T-cell (primary cell): Measurements from ENCODE around the gene AEBP2. TPM values are rescaled to one million over a fixed set of nuclear protein-coding genes. Genes with fewer than 3 reads are reported as not detected.

Experiments used
- ATAC-seq, 4 experiments: fragments of 200-7000 bp in 3 of 4; fragments of 150-1000 bp in 1 of 4; cut with Tn5 transposase; replicated peaks in 1 of 4; 1 replicate in 3 of 4; 2 replicates in 1 of 4; pipeline ENCODE4 v1.10.0; 2021; ENCODE audit warnings: moderate library complexity in 3 of 4, mild to moderate bottlenecking in 2 of 4, moderate number of reproducible peaks in 1 of 4
- CTCF ChIA-PET, 2 donors: fragments of 300-600 bp; sonication (Branson Sonifier 250); formaldehyde crosslinking; loops; one replicate each; lab custom pipeline; 2022; ENCODE audit warnings: antibody characterized with exemption in 2 of 2; lab: Charles Lee
- POLR2A ChIA-PET, 2 donors: fragments of 300-600 bp; sonication (Branson Sonifier 250); formaldehyde crosslinking; loops; one replicate each; lab custom pipeline; 2022; ENCODE audit warnings: antibody characterized with exemption in 2 of 2; lab: Charles Lee
- DNase-seq, 35 experiments: peaks; one replicate each; pipeline versions ENCODE4 v3.0.0 to v3.0.0-alpha.2; 2013 to 2023
- H3K27ac ChIP-seq: one replicate; pipeline ENCODE4 v1.5.1; 2013; ENCODE audit warnings: low read length
- H3K27me3 ChIP-seq, 2 experiments: replicated peaks in 1 of 2; 1 replicate in 1 of 2; 2 replicates in 1 of 2; pipeline versions ENCODE4 v1.6.1 to v1.7.0; 2013; ENCODE audit warnings: low read length in 1 of 2, mixed read lengths in 1 of 2; ENCODE audit not compliant: control insufficient read depth in 2 of 2, insufficient read depth in 2 of 2; ENCODE audit errors: extremely low read depth in 1 of 2
- H3K36me3 ChIP-seq, 2 donors: 1 replicate in 1 of 2; 2 replicates in 1 of 2; pipeline versions ENCODE4 v1.6.1 to v1.7.0; 2013; ENCODE audit warnings: low read length in 1 of 2; ENCODE audit not compliant: control insufficient read depth in 2 of 2, insufficient read depth in 1 of 2; ENCODE audit errors: extremely low read depth in 1 of 2
- H3K4me1 ChIP-seq, 2 experiments: 1 replicate in 1 of 2; 2 replicates in 1 of 2; pipeline versions ENCODE4 v1.6.1 to v1.7.0; 2013; ENCODE audit warnings: low read length in 2 of 2, mixed read lengths in 1 of 2; ENCODE audit not compliant: insufficient read depth in 2 of 2, control insufficient read depth in 1 of 2; ENCODE audit errors: extremely low read depth in 1 of 2
- H3K4me3 ChIP-seq, 2 donors: 1 replicate in 1 of 2; 2 replicates in 1 of 2; pipeline versions ENCODE4 v1.5.1 to v1.7.0; 2013; ENCODE audit warnings: mild to moderate bottlenecking in 2 of 2, low read length in 1 of 2, moderate library complexity in 1 of 2; ENCODE audit not compliant: control insufficient read depth in 1 of 2; ENCODE audit errors: extremely low read depth in 1 of 2
- H3K9me3 ChIP-seq: 2 replicates; pipeline ENCODE4 v1.7.0; 2013
- H3K27ac Mint-ChIP-seq, 2 donors: one replicate each; pipeline ENCODE4 v1.8.0; 2020 to 2021; ENCODE audit warnings: mild to moderate bottlenecking in 2 of 2, mixed read lengths in 2 of 2
- H3K27me3 Mint-ChIP-seq, 2 donors: one replicate each; pipeline ENCODE4 v1.8.0; 2021 to 2022; ENCODE audit warnings: mixed read lengths in 2 of 2
- H3K36me3 Mint-ChIP-seq: one replicate; pipeline ENCODE4 v1.8.0; 2021; ENCODE audit warnings: mixed read lengths
- H3K4me1 Mint-ChIP-seq, 3 donors: one replicate each; pipeline ENCODE4 v1.8.0; 2020 to 2022; ENCODE audit warnings: mixed read lengths in 3 of 3, mild to moderate bottlenecking in 1 of 3
- H3K4me3 Mint-ChIP-seq, 3 donors: one replicate each; pipeline ENCODE4 v1.8.0; 2020 to 2022; ENCODE audit warnings: mild to moderate bottlenecking in 3 of 3, mixed read lengths in 3 of 3, moderate library complexity in 3 of 3
- H3K9me3 Mint-ChIP-seq, 3 donors: one replicate each; pipeline ENCODE4 v1.8.0; 2020 to 2022; ENCODE audit warnings: mixed read lengths in 3 of 3
- WGBS: methylation state at CpG from one replicate; pipeline ENCODE4 v1.1.5; 2013; ENCODE audit warnings: missing lambda C conversion rate; ENCODE audit not compliant: insufficient coverage; 5-methylcytosine and 5-hydroxymethylcytosine counted together
- total RNA-seq, 35 experiments: library from RNA in 6 of 35; stranded (reverse) in 6 of 35; fragments of 120-200 nt in 1 of 35; gene quantifications; one replicate each; pipeline versions ENCODE4 v1.2.1 to v1.2.4 and lab custom pipeline; 2013 to 2026

Gene AEBP2
- total RNA-seq, 5 donors from 2014 or later (not counting 1 experiment from before 2014, with no cell fraction given): 43.4 to 71.5 (median 50.0) TPM

GRCh38 chr12:19482551-19483109 lies 43.3 kb downstream of the AEBP2 start:
- H3K4me3 ChIP-seq: peak overlapping the region in 1 of 2 donors; percentile 32
- CTCF ChIA-PET: no interaction called here

GRCh38 chr12:19483727-19484126 lies 44.4 kb downstream of the AEBP2 start:
- POLR2A ChIA-PET: no interaction called here
- CTCF ChIA-PET: no interaction called here

More at GRCh38 chr12:19482551-19483109, 43.3 kb downstream of the AEBP2 start:
- DNase-seq (peak in 29 of 35 experiments; percentile 1 to 52 (median 18)), ATAC-seq (peak; percentile 69 to 83 (median 73))
- no peaks in the 10 kb centered on the region for H3K9me3 ChIP-seq
- H3K36me3 ChIP-seq: peaks cover 8 to 12% of the 10 kb centered on the region in 2 donors
- H3K4me1 ChIP-seq: peaks cover 26 to 34% of the 10 kb centered on the region in 2 experiments
- Mint-ChIP-seq H3K27ac (peak overlapping the region; percentile 87 to 90), H3K4me1 (peaks cover 66 to 79% (median 70%) of the 10 kb centered on the region in 3 donors), H3K9me3 (peaks cover 4 to 15% (median 12%) of the 10 kb centered on the region in 3 donors), H3K27me3 (no peaks in the 10 kb centered on the region), H3K36me3 (peaks cover 68% of the 10 kb centered on the region), H3K4me3 (peak overlapping the region; percentile 28 to 62 (median 46))
- H3K27me3 ChIP-seq: no peaks in the 10 kb centered on the region
- WGBS: 18% methylated on average over 8 of the region's 9 CpGs
- POLR2A ChIA-PET: interaction anchor here in 1 of 2 donors (0.6 kb wide), 1 partner anchor 22 kb away, joined by 3 read pairs; no protein-coding TSS in a partner anchor
- peak overlapping the region; percentile 65 for H3K27ac ChIP-seq

GRCh38 chr12:19484738-19485137 lies 45.4 kb downstream of the AEBP2 start:
- no peak overlapping the region for H3K4me3 ChIP-seq
- H3K27ac ChIP-seq: peak overlapping the region; percentile 43
- H3K4me1 ChIP-seq: peaks cover 26 to 37% of the 10 kb centered on the region in 2 experiments
- Mint-ChIP-seq H3K27me3 (no peaks in the 10 kb centered on the region), H3K4me3 (peak overlapping the region in 1 of 3 donors; percentile 33), H3K36me3 (peaks cover 53% of the 10 kb centered on the region), H3K9me3 (peaks cover 4 to 6% (median 5%) of the 10 kb centered on the region in 3 donors), H3K27ac (peak overlapping the region; percentile 16 to 69), H3K4me1 (peaks cover 67 to 82% (median 80%) of the 10 kb centered on the region in 3 donors)
- no peaks in the 10 kb centered on the region for H3K9me3 ChIP-seq
- H3K36me3 ChIP-seq: peaks cover 7 to 8% of the 10 kb centered on the region in 2 donors
- peak in 3 of 35 experiments; percentile 4 to 37 (median 6) for DNase-seq
- no peak for ATAC-seq
- CTCF ChIA-PET: no interaction called here
- POLR2A ChIA-PET: no interaction called here
- no peaks in the 10 kb centered on the region for H3K27me3 ChIP-seq
- WGBS: no CpG with 5 or more reads among the region's 3 CpGs

More at GRCh38 chr12:19483727-19484126, 44.4 kb downstream of the AEBP2 start:
- H3K27me3 Mint-ChIP-seq: no peaks in the 10 kb centered on the region
- H3K9me3 ChIP-seq: no peaks in the 10 kb centered on the region
- H3K4me1 ChIP-seq: peaks cover 26 to 35% of the 10 kb centered on the region in 2 experiments
- H3K4me3 Mint-ChIP-seq: peak overlapping the region in 1 of 3 donors; percentile 62
- peak in 1 of 35 experiments; percentile 14 for DNase-seq
- no peaks in the 10 kb centered on the region for H3K27me3 ChIP-seq
- peaks cover 63 to 80% (median 72%) of the 10 kb centered on the region in 3 donors for H3K4me1 Mint-ChIP-seq
- H3K36me3 ChIP-seq: peaks cover 7 to 12% of the 10 kb centered on the region in 2 donors
- peak overlapping the region; percentile 87 to 90 for H3K27ac Mint-ChIP-seq
- H3K4me3 ChIP-seq: no peak overlapping the region
- peaks cover 4 to 14% (median 9%) of the 10 kb centered on the region in 3 donors for H3K9me3 Mint-ChIP-seq
- ATAC-seq: no peak
- H3K36me3 Mint-ChIP-seq: peaks cover 57% of the 10 kb centered on the region
- WGBS: no CpG with 5 or more reads among the region's 4 CpGs
- H3K27ac ChIP-seq: no peak overlapping the region

- Mint-ChIP-seq H3K36me3 (peaks cover 51% of the 10 kb centered on the region), H3K4me1 (peaks cover 67 to 84% (median 83%) of the 10 kb centered on the region in 3 donors), H3K4me3 (peak overlapping the region in 1 of 3 donors; percentile 33), H3K9me3 (peaks cover 4 to 5% (median 4%) of the 10 kb centered on the region in 3 donors), H3K27me3 (no peaks in the 10 kb centered on the region), H3K27ac (peak overlapping the region; percentile 24 to 69)
- POLR2A ChIA-PET: no interaction called here
- Histone ChIP-seq H3K36me3 (peaks cover 7 to 8% of the 10 kb centered on the region in 2 donors), H3K4me3 (no peak overlapping the region), H3K9me3 (no peaks in the 10 kb centered on the region), H3K4me1 (peaks cover 26 to 37% of the 10 kb centered on the region in 2 experiments), H3K27ac (peak overlapping the region; percentile 28), H3K27me3 (no peaks in the 10 kb centered on the region)
- ATAC-seq (no peak), DNase-seq (no peak)
- CTCF ChIA-PET: no interaction called here
- 50% methylated on average over 2 of the region's 6 CpGs for WGBS
Measured at GRCh38 chr12:19485240-19485639, 45.9 kb downstream of the AEBP2 start.

- H3K4me1 Mint-ChIP-seq: peaks cover 47 to 67% (median 64%) of the 10 kb centered on the region in 3 donors
- Histone ChIP-seq H3K36me3 (peaks cover 0 to 16% of the 10 kb centered on the region in 2 donors), H3K9me3 (no peaks in the 10 kb centered on the region), H3K4me3 (no peak overlapping the region), H3K4me1 (peaks cover 9 to 15% of the 10 kb centered on the region in 2 experiments), H3K27ac (no peak overlapping the region), H3K27me3 (no peaks in the 10 kb centered on the region)
- H3K4me3 Mint-ChIP-seq: no peak overlapping the region
- POLR2A ChIA-PET: no interaction called here
- H3K27ac Mint-ChIP-seq: peak overlapping the region in 1 of 2 donors; percentile 22
- no peaks in the 10 kb centered on the region for H3K9me3 Mint-ChIP-seq
- H3K36me3 Mint-ChIP-seq: peaks cover 32% of the 10 kb centered on the region
- CTCF ChIA-PET: no interaction called here
- no peak for DNase-seq
- H3K27me3 Mint-ChIP-seq: no peaks in the 10 kb centered on the region
- no peak for ATAC-seq
- WGBS: no CpG with 5 or more reads among the region's 4 CpGs
Measured at GRCh38 chr12:19489168-19489567, 49.9 kb downstream of the AEBP2 start.

GRCh38 chr12:19490908-19491307 lies 51.6 kb downstream of the AEBP2 start:
- no peak for ATAC-seq
- Histone ChIP-seq H3K4me3 (no peak overlapping the region), H3K27me3 (no peaks in the 10 kb centered on the region), H3K9me3 (no peaks in the 10 kb centered on the region), H3K4me1 (peaks cover 2 to 6% of the 10 kb centered on the region in 2 experiments), H3K27ac (no peak overlapping the region), H3K36me3 (peaks cover 5 to 31% of the 10 kb centered on the region in 2 donors)
- WGBS: no CpG with 5 or more reads among the region's 3 CpGs
- CTCF ChIA-PET: no interaction called here
- no peaks in the 10 kb centered on the region for H3K27me3 Mint-ChIP-seq
- POLR2A ChIA-PET: no interaction called here
- H3K36me3 Mint-ChIP-seq: peaks cover 36% of the 10 kb centered on the region
- H3K9me3 Mint-ChIP-seq: no peaks in the 10 kb centered on the region
- peaks cover 31 to 52% (median 48%) of the 10 kb centered on the region in 3 donors for H3K4me1 Mint-ChIP-seq
- no peak overlapping the region for H3K4me3 Mint-ChIP-seq
- no peak for DNase-seq
- no peak overlapping the region for H3K27ac Mint-ChIP-seq
